ENCODE measurements around the gene SLC9A9. TPM values are rescaled to one million over a fixed set of nuclear protein-coding genes. Genes with fewer than 3 reads are reported as not detected.

Gene SLC9A9
- total RNA-seq, 1 experiment from 2014 or later = 1.4 TPM

GRCh38 chr3:143375698-143376097 lies 472.6 kb downstream of the SLC9A9 start:
- DNase-seq (ENCODE audit: low spot score) = no peak
- ChIA-PET CTCF (no interaction called here), POLR2A (ENCODE audit: low non-redundant PET) (no interaction called here)
- Histone ChIP-seq H3K27ac (ENCODE audit: low read depth, low read length, poor library complexity, severe bottlenecking) (no peak overlapping the region), H3K36me3 (ENCODE audit: insufficient read depth, low read length, poor library complexity, severe bottlenecking) (no peaks in the 10 kb centered on the region), H3K9me3 (ENCODE audit: low read depth, low read length, poor library complexity, severe bottlenecking) (no peaks in the 10 kb centered on the region), H3K27me3 (replicated peaks; ENCODE audit: insufficient read depth, low read depth, low read length, poor library complexity) (no peaks in the 10 kb centered on the region), H3K4me3 (ENCODE audit: low read depth, low read length, poor library complexity, severe bottlenecking) (no peak overlapping the region), H3K4me1 (ENCODE audit: insufficient read depth, low read length, poor library complexity, severe bottlenecking) (no peaks in the 10 kb centered on the region)
- no TSS peak for BruUV-seq (replicated peaks)
- no peak for TF ChIP-seq CTCF (conservative IDR thresholded peaks at IDR 0.05; ENCODE audit: low read depth, low read length)
- TF ChIP-seq EZH2 (IDR thresholded peaks at IDR 0.05; ENCODE audit: borderline replicate concordance, low read depth, low read length, poor library complexity, severe bottlenecking) = no peak
- intact Hi-C loops (cut with micrococcal nuclease; ENCODE audit: unreplicated experiment) = no loop called here

GRCh38 chr3:143367171-143367570 lies 481.1 kb downstream of the SLC9A9 start:
- no peaks in the 10 kb centered on the region for H3K9me3 ChIP-seq (ENCODE audit: low read depth, low read length, poor library complexity, severe bottlenecking)
- no peaks in the 10 kb centered on the region for H3K27me3 ChIP-seq (replicated peaks; ENCODE audit: insufficient read depth, low read depth, low read length, poor library complexity)
- ChIA-PET CTCF (no interaction called here), POLR2A (ENCODE audit: low non-redundant PET) (no interaction called here)
- no peak overlapping the region for H3K27ac ChIP-seq (ENCODE audit: low read depth, low read length, poor library complexity, severe bottlenecking)
- DNase-seq (ENCODE audit: low spot score) = no peak
- TF ChIP-seq EZH2 (IDR thresholded peaks at IDR 0.05; ENCODE audit: borderline replicate concordance, low read depth, low read length, poor library complexity, severe bottlenecking) (no peak), CTCF (conservative IDR thresholded peaks at IDR 0.05; ENCODE audit: low read depth, low read length) (no peak)
- no peaks in the 10 kb centered on the region for H3K36me3 ChIP-seq (ENCODE audit: insufficient read depth, low read length, poor library complexity, severe bottlenecking)
- intact Hi-C loops (cut with micrococcal nuclease; ENCODE audit: unreplicated experiment) = no loop called here
- no peaks in the 10 kb centered on the region for H3K4me1 ChIP-seq (ENCODE audit: insufficient read depth, low read length, poor library complexity, severe bottlenecking)
- H3K4me3 ChIP-seq (ENCODE audit: low read depth, low read length, poor library complexity, severe bottlenecking) = no peak overlapping the region
- no TSS peak for BruUV-seq (replicated peaks)

GRCh38 chr3:143366672-143367071 lies 481.6 kb downstream of the SLC9A9 start:
- CTCF ChIA-PET = no interaction called here
- Histone ChIP-seq H3K4me3 (ENCODE audit: low read depth, low read length, poor library complexity, severe bottlenecking) (no peak overlapping the region), H3K36me3 (ENCODE audit: insufficient read depth, low read length, poor library complexity, severe bottlenecking) (no peaks in the 10 kb centered on the region), H3K27ac (ENCODE audit: low read depth, low read length, poor library complexity, severe bottlenecking) (no peak overlapping the region), H3K27me3 (replicated peaks; ENCODE audit: insufficient read depth, low read depth, low read length, poor library complexity) (no peaks in the 10 kb centered on the region), H3K4me1 (ENCODE audit: insufficient read depth, low read length, poor library complexity, severe bottlenecking) (no peaks in the 10 kb centered on the region), H3K9me3 (ENCODE audit: low read depth, low read length, poor library complexity, severe bottlenecking) (no peaks in the 10 kb centered on the region)
- BruUV-seq (replicated peaks) = no TSS peak
- no peak for TF ChIP-seq CTCF (conservative IDR thresholded peaks at IDR 0.05; ENCODE audit: low read depth, low read length)
- TF ChIP-seq EZH2 (IDR thresholded peaks at IDR 0.05; ENCODE audit: borderline replicate concordance, low read depth, low read length, poor library complexity, severe bottlenecking) = no peak
- DNase-seq (ENCODE audit: low spot score) = no peak
- POLR2A ChIA-PET (ENCODE audit: low non-redundant PET) = no interaction called here
- intact Hi-C loops (cut with micrococcal nuclease; ENCODE audit: unreplicated experiment) = no loop called here
